NCI-H2196 treated with DMSO at 0.1 percent for 48 hours (cell line): ENCODE data around the gene GPANK1.
A peak's percentile ranks its signal among the peaks of the same experiment; 100 is the strongest.

Experiments used
- DNase-seq: peaks from one replicate; lab custom pipeline; 2025; ENCODE audit not compliant: unreplicated experiment; lab: John Stamatoyannopoulos, UW

GPANK1 gene

GRCh38 chr6:31691564-31692108 is 26.8 kb upstream of the GPANK1 start:
- no peak for DNase-seq

DNA sequence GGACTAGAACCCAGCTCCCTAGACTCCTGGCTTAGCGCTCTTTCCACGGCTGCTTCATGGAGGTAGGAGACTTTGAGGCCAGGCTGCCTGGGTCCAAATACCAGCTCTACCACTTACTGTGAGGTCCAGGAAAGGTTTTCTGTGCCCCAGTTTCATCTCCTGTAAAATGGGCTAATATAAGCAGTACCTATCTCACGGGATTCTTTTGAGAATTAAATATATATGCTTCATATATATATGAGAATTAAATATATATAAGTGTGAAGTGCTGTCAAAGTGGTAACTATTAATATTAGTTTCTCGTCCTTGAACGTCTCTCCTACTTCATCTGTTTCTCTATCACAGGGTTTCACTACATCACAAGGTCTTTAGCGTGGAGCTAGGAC is 26.3 kb upstream of the GPANK1 start:
- no peak for DNase-seq

- no peak for DNase-seq
Measured at GRCh38 chr6:31690231-31691077, 25.7 kb upstream of the GPANK1 start.

DNA sequence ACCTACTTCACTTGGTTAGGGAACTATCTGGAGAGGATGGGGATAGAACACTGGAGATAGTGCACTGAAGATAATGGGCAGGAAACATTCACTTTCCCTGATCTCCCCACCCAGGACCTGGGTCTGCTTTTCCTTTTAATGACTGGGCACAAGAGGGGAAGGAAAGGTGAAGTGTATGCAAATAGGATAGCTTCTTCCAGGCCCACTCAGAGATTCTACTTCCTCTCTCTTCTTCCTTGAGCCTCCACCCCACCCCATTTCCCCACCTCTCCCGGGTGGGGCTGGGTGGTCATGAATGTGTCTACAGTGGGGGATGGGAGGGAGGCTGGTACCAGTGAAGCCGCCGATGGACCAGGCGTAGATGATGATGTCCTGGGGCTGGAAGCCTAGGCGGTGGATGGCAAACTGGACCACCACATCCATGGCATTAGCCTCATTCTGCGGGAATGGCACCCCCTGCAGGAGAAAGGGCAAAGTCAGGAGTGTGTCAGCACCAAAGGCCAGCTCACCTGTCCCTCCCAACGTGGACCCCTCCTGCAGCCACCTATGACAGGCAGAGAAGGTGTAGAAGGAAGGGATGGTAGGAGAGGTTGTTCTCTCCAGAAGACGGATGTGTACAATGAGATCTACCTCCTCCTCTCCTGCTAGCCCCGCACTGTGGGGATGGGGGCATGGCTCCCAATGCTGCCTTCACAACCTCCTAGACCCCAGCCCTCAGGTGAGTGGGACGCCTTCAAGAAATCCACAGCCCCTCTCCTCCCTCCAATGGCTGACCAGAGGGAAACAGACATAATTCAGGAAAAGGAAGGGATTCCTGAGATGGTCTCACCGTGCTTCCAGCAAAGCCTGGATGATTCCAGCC is 24.7 kb upstream of the GPANK1 start:
- no peak for DNase-seq

DNA sequence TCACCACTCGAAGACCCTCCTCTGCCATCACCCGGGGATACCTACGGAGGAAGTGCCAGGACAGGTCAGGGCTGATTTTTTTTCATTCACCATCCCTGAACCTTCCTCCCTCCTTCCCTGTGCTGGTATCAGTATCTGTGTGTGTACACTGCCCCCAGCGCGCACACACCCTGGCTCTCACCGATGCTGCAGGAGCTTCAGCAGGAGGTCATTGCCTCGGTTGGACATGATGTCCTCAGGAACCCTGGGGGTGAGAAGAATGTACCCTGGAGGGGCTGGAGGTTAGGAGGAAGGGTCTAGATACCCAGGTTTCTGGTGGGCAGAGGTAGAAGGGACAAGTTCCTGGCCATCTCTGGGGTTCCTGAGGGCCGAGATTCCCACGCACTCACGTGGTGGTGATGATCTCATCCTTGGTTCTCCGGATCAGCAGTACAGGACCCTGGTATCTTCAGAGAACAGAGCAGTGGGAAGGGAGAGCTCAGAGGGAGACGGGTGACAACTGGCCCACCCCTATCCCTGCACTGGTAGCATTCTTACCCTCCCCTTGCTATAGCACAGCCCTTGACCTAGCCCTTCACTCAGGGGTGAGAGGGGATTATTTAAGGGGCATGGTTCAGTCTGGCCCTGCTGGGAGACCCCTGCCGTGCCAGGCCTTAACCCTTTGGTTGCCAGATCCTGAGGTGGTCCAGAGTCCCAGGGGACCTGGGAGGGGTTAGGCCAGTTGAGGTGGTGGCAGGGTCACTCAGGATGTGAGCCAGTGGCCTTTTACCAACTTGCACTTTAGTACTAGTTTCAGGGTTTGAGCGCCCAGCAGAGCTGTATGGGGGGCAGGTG is 23.3 kb upstream of the GPANK1 start:
- no peak for DNase-seq

DNA sequence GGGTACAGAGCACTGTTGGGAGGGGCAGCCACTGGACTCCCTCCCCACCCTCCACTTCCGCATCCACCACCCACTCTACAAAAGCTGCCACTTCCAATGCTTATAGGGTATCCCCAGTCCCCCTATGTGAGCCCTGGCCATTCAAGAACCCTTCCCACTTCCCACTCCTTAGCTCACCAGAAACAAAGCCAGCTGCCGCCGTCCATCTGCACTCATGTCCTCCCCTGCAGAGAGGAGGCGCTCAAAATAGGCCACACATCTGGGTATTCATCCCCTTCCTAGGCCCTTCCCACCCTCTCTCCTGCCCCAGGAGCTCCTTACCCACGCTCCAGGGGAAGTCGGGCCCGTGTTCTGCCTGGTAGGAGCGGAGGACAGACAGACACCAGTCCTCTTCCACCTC is 22.5 kb upstream of the GPANK1 start:
- DNase-seq: no peak

- no peak for DNase-seq
Measured at GRCh38 chr6:31686483-31686882, 21.7 kb upstream of the GPANK1 start.

- no peak for DNase-seq
Measured at GRCh38 chr6:31683591-31683990, 18.8 kb upstream of the GPANK1 start.

DNA sequence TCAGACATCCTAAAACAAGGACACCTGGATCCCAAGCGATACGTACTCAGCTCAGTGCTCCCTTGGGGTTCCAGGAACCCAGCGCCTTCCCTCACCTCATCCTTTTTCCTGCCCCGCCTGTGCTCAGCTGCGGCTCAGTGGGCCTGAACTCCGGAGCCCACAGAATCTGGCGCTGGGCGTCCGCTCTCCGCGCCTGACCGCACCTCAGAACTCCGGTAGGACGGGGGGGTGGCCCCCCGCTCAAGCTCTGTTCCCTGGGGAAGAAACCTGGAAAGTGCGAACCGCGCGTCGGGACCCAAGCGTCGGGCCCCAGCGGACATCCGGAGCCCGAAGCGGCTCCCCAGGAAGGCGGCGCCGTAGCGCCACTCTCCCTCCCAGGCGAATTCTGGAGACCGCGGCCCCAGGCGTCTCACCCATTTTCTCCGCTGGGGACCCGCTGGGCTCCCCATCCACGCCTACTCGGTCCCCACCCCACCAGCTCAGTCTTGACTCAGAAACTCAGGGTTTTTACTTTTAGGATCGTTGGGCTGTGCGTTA is 16.4 kb upstream of the GPANK1 start:
- DNase-seq: no peak

DNA sequence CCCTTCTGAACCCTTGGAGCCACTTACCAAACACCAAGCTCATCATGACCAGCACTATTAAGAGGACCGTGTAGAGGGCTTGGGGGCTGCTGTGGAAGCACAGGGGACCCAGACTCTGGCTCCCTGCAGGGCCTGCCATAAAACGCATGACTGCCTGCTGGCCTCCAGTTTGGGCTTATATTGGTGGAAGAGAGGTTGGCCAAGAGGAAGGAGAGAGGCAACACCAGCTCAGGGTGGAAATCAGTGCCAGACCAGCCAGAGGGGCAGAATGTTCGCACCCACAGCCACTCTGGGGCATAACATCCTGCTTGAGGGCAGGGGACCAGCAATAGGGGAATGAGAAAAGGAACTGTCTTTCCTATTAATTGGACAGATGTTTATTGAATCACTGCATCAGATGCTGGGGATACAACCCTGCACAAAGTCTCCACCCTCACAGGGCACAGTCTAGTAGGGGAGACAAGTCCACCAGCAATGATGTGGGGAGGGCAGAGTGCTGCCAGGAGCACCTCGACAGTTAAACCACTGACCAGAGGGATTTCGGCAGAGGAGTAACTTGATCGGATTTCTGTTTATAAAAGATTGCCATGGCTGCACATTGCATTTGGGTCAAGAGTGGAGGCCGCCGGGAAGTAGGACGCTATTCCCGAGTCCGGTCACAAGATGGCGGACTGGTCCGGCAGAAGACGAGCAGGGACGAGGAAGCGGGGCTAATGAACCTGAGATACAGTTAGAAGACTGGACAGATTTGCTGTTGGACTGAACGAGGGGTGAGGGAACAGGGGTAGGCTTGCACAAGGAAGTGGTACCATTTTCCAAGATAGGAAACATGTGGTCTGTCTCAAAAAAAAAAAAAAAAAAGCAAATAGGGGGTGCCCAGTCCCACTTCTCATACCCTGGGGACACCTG is 15.7 kb upstream of the GPANK1 start, which contains the start of gene LY6G5C:
LY6G5C (minus strand) TSS at position 842 of the 909 bp plus-strand sequence; CDS start at position 148, 694 bp downstream.
- DNase-seq: peak; percentile 91

- no peak for DNase-seq
Measured at GRCh38 chr6:31677955-31678354, 13.2 kb upstream of the GPANK1 start.

- DNase-seq: no peak
Measured at GRCh38 chr6:31676904-31677303, 12.1 kb upstream of the GPANK1 start.

GRCh38 chr6:31676322-31676903 is 11.6 kb upstream of the GPANK1 start:
- no peak for DNase-seq

- DNase-seq: no peak
Measured at GRCh38 chr6:31669676-31670075, 4.9 kb upstream of the GPANK1 start, which contains the start of gene LY6G5B. Gene LY6G5B (plus strand): TSS chr6:31669976. CDS start chr6:31670951, 975 bp downstream.

DNA sequence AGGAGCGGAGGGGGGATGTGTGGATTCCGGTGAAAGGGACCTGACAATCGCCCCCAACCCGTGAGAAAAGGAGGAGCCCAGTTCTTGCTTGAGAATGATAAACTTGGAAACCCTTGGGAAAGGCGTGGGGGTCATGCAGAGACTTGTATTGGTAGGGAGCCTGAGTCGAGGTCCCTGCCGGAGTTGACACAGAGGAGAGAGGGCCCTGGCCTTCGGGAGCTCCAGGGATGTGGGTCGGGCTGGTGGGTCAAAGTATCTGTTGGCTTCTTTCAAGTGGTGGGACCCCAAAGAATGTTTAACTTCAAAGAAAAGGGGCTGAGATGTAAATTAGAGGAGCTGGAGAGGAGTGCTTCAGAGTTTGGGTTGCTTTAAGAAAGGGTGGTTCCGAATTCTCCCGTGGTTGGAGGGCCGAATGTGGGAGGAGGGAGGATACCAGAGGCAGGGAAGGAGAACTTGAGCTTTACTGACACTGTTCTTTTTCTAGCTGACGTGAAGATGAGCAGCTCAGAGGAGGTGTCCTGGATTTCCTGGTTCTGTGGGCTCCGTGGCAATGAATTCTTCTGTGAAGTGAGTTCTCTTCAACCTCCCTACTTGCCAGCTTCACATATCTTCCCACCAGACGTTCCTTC is 1.7 kb upstream of the GPANK1 start:
- no peak for DNase-seq

GRCh38 chr6:31665501-31666336 is 922 bp upstream of the GPANK1 start, which contains the start of gene CSNK2B:
Gene CSNK2B (plus strand): TSS chr6:31666080. CDS start chr6:31666832, 752 bp downstream.
- DNase-seq: peak; percentile 97

DNA sequence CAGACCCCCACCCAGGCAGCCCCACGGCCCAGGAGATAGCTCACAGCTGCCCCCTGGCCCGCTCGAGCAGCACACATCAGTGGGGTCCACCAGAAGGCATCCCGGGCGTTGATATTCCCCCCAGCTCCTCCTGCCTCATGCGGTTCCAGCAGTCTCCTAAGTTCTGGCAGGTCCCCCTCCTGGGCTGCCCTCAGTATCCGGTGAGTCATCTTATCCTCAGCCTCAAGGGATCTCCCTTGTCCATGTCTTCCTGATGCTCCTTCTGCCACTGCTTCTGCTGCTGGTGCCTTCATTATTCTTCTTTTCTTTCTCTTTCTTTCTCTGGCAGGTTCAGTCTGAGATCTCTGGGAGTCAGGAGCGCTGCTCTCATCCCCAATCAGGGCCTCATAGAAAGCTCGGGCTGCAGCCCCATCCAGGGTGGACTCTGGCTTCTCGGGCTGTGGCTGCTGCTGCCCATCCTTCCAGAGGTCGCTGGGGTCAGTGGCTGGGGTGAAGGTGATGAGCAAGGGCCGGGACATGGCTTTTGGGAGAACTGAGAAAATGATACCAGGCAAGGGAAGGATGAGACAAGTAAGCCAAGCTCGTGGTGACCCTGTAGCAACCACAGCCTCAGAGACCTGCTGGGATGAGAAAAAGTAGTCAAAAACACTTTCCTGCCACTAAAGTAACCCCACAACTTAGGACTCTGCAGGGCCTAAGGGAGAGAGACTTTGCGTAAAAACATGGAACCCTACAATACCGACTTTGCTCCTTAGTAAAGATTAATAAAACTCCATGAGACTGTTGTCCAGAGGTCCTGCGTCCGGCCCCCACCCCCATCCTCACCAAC is 622 bp downstream of the GPANK1 start:
- no peak for DNase-seq
